Measurements from ENCODE around the gene FAM184A.

The FAM184A gene

GRCh38 chr6:118965843-118966370 lies 112.6 kb downstream of the FAM184A start:
- Histone ChIP-seq H3K4me1 (peaks cover 3% of the 10 kb centered on the region; the same call in 1 of the 2 replicates), H3K9me3 (no peaks in the 10 kb centered on the region), H3K36me3 (no peaks in the 10 kb centered on the region), H3K4me3 (ENCODE audit: low read depth, low read length) (no peak overlapping the region), H3K27me3 (no peaks in the 10 kb centered on the region)
- TF ChIP-seq CTCF (IDR thresholded peaks at IDR 0.05; ENCODE audit: low read depth, low read length), result no peak
- DNase-seq, result no peak

GRCh38 chr6:118965371-118965770 lies 113.1 kb downstream of the FAM184A start:
- H3K4me1 ChIP-seq, result peaks cover 3% of the 10 kb centered on the region; the same call in 1 of the 2 replicates
- H3K36me3 ChIP-seq, result no peaks in the 10 kb centered on the region
- no peaks in the 10 kb centered on the region for H3K9me3 ChIP-seq
- no peak for DNase-seq
- H3K27me3 ChIP-seq, result no peaks in the 10 kb centered on the region
- no peak for TF ChIP-seq CTCF (IDR thresholded peaks at IDR 0.05; ENCODE audit: low read depth, low read length)
- H3K4me3 ChIP-seq (ENCODE audit: low read depth, low read length), result no peak overlapping the region

- Histone ChIP-seq H3K4me1 (no peaks in the 10 kb centered on the region), H3K27me3 (no peaks in the 10 kb centered on the region)
- no peak for DNase-seq
These were observed 115.5 kb downstream of the FAM184A start for GRCh38 chr6:118963003-118963402.

GRCh38 chr6:118959903-118960302 lies 118.6 kb downstream of the FAM184A start:
- H3K36me3 ChIP-seq, result no peaks in the 10 kb centered on the region
- no peaks in the 10 kb centered on the region for H3K9me3 ChIP-seq
- H3K4me1 ChIP-seq, result no peaks in the 10 kb centered on the region
- no peak for DNase-seq
- no peak overlapping the region for H3K4me3 ChIP-seq (ENCODE audit: low read depth, low read length)
- no peak for TF ChIP-seq CTCF (IDR thresholded peaks at IDR 0.05; ENCODE audit: low read depth, low read length)
- H3K27me3 ChIP-seq, result no peaks in the 10 kb centered on the region

More at GRCh38 chr6:118963003-118963402, 115.5 kb downstream of the FAM184A start:
- TF ChIP-seq CTCF (IDR thresholded peaks at IDR 0.05; ENCODE audit: low read depth, low read length), result no peak
- Histone ChIP-seq H3K9me3 (no peaks in the 10 kb centered on the region), H3K4me3 (ENCODE audit: low read depth, low read length) (no peak overlapping the region), H3K36me3 (no peaks in the 10 kb centered on the region)

- Histone ChIP-seq H3K36me3 (no peaks in the 10 kb centered on the region), H3K27me3 (no peaks in the 10 kb centered on the region), H3K9me3 (no peaks in the 10 kb centered on the region), H3K4me1 (no peaks in the 10 kb centered on the region), H3K4me3 (ENCODE audit: low read depth, low read length) (no peak overlapping the region)
- no peak for TF ChIP-seq CTCF (IDR thresholded peaks at IDR 0.05; ENCODE audit: low read depth, low read length)
- no peak for DNase-seq
These were observed 125.1 kb downstream of the FAM184A start for GRCh38 chr6:118953391-118953790.

GRCh38 chr6:118952683-118953082 lies 125.8 kb downstream of the FAM184A start:
- H3K4me1 ChIP-seq, result no peaks in the 10 kb centered on the region
- no peak for TF ChIP-seq CTCF (IDR thresholded peaks at IDR 0.05; ENCODE audit: low read depth, low read length)
- no peak for DNase-seq

More at GRCh38 chr6:118952683-118953082, 125.8 kb downstream of the FAM184A start:
- no peaks in the 10 kb centered on the region for H3K36me3 ChIP-seq
- H3K9me3 ChIP-seq, result no peaks in the 10 kb centered on the region
- H3K4me3 ChIP-seq (ENCODE audit: low read depth, low read length), result no peak overlapping the region
- no peaks in the 10 kb centered on the region for H3K27me3 ChIP-seq

All from BE2C (cell line).